ENCODE results near the gene VPS37D.
"Not testable (repeated sequence)": the region's sequence is repeated elsewhere in the genome, so short reads cannot be mapped to it uniquely, and the experiment has no call there.

The VPS37D gene

GRCh38 chr7:73713319-73713718, 45.7 kb downstream of the VPS37D start:
- H2AK5ac ChIP-seq (ENCODE audit: low read length, severe bottlenecking); H2BK120ac ChIP-seq (ENCODE audit: low read depth, low read length); H4K8ac ChIP-seq (ENCODE audit: low read length); H3K4me2 ChIP-seq (ENCODE audit: low read length, poor library complexity, severe bottlenecking); H3K23ac ChIP-seq (ENCODE audit: low read length in 2 of 2); H2BK15ac ChIP-seq (ENCODE audit: low read depth, poor library complexity, severe bottlenecking); H3K79me1 ChIP-seq (replicated peaks; ENCODE audit: low read length, poor library complexity, severe bottlenecking); H3K9me3 ChIP-seq (ENCODE audit: control insufficient read depth, low read length); H4K91ac ChIP-seq (ENCODE audit: low read length); H3K9ac ChIP-seq (ENCODE audit: low read length); DNase-seq; H3K4ac ChIP-seq (ENCODE audit: low read depth in 1 of 2, low read length in 2 of 2); H3K27me3 ChIP-seq (ENCODE audit: control insufficient read depth in 1 of 2, insufficient read depth in 1 of 2, low read length in 2 of 2); H3K18ac ChIP-seq (ENCODE audit: low read depth in 1 of 2, low read length in 2 of 2); H2BK5ac ChIP-seq (ENCODE audit: low read depth, low read length, poor library complexity, severe bottlenecking); H3K4me3 ChIP-seq (ENCODE audit: insufficient read depth in 1 of 2, low read depth in 1 of 2, low read length in 2 of 2); H3K14ac ChIP-seq (ENCODE audit: low read length in 2 of 2); H3K27ac ChIP-seq (ENCODE audit: low read length, poor library complexity, severe bottlenecking); H2BK12ac ChIP-seq (ENCODE audit: low read length in 2 of 2); H2AFZ ChIP-seq (ENCODE audit: low read depth, low read length): not testable (repeated sequence)
- peaks cover 68% of the 10 kb centered on the region for H3K4me1 ChIP-seq (ENCODE audit: control insufficient read depth, insufficient read depth, low read depth, low read length)
- H3K36me3 ChIP-seq (ENCODE audit: control insufficient read depth in 1 of 2, insufficient read depth in 2 of 2, low read depth in 1 of 2, low read length in 2 of 2): peaks cover 41 to 58% of the 10 kb centered on the region in 2 experiments
- 95% methylated on average over 6 of the region's 6 CpGs for WGBS

DNA sequence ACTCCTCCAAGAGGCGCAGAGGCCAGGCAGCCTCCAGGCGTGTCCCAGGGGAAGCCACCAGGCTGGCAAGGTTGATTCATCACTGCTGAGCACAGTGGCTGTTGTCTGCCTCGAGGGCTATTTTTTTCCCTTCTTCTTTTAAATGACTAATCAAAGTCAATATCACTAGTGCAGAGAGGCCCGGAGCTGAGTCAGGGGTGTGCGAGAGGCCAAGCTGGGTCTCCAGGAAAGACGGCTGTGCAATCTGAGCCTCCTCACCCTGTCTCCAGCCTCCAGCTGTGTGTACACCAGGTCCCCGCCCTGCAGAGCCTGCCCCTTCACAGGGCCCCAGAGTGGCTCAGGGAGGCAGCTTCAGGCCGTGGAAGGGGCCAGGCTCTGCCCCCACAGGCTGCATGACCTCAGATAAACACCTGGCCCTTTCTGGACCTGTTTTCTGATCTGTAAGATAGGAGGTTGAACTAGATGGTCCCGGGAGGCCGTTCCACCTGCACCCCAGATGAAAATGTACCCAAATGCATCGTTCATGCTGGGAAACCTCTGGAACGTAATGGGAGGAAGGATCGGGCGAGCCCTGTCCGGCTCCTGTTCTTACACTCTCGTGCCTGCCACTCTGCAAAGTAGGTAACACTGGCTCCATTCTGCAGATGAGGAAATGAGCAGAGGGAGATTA, 48.2 kb downstream of the VPS37D start:
- no peaks in the 10 kb centered on the region for H3K9me3 ChIP-seq (ENCODE audit: control insufficient read depth, low read length)
- WGBS: 28% methylated on average over 15 of the region's 16 CpGs
- H4K8ac ChIP-seq (ENCODE audit: low read length): peak overlapping the region; percentile 67

DNA sequence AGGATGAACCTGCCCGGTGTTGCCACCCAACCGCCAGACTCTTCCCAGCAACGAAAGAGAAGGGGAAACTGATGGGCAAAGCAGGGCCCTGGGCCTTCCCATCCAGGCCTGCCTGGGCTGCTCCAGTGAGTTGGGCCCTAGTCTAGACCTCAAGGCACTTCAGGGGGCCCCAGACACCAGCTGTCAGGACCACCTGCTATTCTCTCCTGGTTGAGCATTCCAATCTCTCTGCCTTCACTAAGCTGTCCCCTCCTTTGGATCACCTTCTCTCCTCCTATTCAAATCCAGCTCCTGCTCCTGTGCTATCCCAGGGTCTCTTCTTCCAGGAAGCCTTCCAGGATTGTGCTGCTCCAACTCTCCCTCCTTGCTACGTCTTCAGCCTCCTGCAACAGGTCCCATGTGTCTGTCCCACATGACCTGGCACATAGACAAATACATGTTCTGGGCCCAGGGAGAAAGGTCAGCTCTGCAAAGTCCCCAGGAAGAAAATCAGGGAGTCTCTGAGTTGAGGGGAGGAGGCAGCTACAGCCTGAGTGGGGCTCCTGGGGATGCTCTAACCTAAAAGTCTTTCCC, 48.8 kb downstream of the VPS37D start:
- H3K4me3 ChIP-seq (ENCODE audit: insufficient read depth in 1 of 2, low read depth in 1 of 2, low read length in 2 of 2): peak overlapping the region in 1 of 2 experiments; percentile 55
- peak overlapping the region in 1 of 2 experiments; percentile 85 for H2BK12ac ChIP-seq (ENCODE audit: low read length in 2 of 2)
- H3K79me1 ChIP-seq (replicated peaks; ENCODE audit: low read length, poor library complexity, severe bottlenecking): no peaks in the 10 kb centered on the region
- H3K4ac ChIP-seq (ENCODE audit: low read depth in 1 of 2, low read length in 2 of 2): peak overlapping the region in 1 of 2 experiments; percentile 60
- no peaks in the 10 kb centered on the region for H3K27me3 ChIP-seq (ENCODE audit: control insufficient read depth in 1 of 2, insufficient read depth in 1 of 2, low read length in 2 of 2)
- H3K36me3 ChIP-seq (ENCODE audit: control insufficient read depth in 1 of 2, insufficient read depth in 2 of 2, low read depth in 1 of 2, low read length in 2 of 2): peaks cover 27 to 29% of the 10 kb centered on the region in 2 experiments
- H2BK120ac ChIP-seq (ENCODE audit: low read depth, low read length): no peak overlapping the region
- H2BK5ac ChIP-seq (ENCODE audit: low read depth, low read length, poor library complexity, severe bottlenecking): peak overlapping the region; percentile 19
- H2BK15ac ChIP-seq (ENCODE audit: low read depth, poor library complexity, severe bottlenecking): peak overlapping the region; percentile 2
- H4K91ac ChIP-seq (ENCODE audit: low read length): peak overlapping the region; percentile 36
- 85% methylated on average over 4 of the region's 4 CpGs for WGBS
- H3K18ac ChIP-seq (ENCODE audit: low read depth in 1 of 2, low read length in 2 of 2): peak overlapping the region in 1 of 2 experiments; percentile 40
- no peak overlapping the region for H4K8ac ChIP-seq (ENCODE audit: low read length)
- H3K9me3 ChIP-seq (ENCODE audit: control insufficient read depth, low read length): no peaks in the 10 kb centered on the region
- peak overlapping the region in 1 of 2 experiments; percentile 62 for H3K14ac ChIP-seq (ENCODE audit: low read length in 2 of 2)
- no peak overlapping the region for H3K23ac ChIP-seq (ENCODE audit: low read length in 2 of 2)
- no peak overlapping the region for H2AFZ ChIP-seq (ENCODE audit: low read depth, low read length)
- peak overlapping the region; percentile 35 for H3K4me2 ChIP-seq (ENCODE audit: low read length, poor library complexity, severe bottlenecking)
- H3K4me1 ChIP-seq (ENCODE audit: control insufficient read depth, insufficient read depth, low read depth, low read length): peaks cover 57% of the 10 kb centered on the region
- H3K9ac ChIP-seq (ENCODE audit: low read length): peak overlapping the region; percentile 64
- peak overlapping the region; percentile 80 for H2AK5ac ChIP-seq (ENCODE audit: low read length, severe bottlenecking)
- peak; percentile 14 for DNase-seq
- H3K27ac ChIP-seq (ENCODE audit: low read length, poor library complexity, severe bottlenecking): peak overlapping the region; percentile 95

More for the DNA sequence above, 48.2 kb downstream of the VPS37D start:
- peak overlapping the region in 1 of 2 experiments; percentile 60 for H3K4ac ChIP-seq (ENCODE audit: low read depth in 1 of 2, low read length in 2 of 2)
- H2BK120ac ChIP-seq (ENCODE audit: low read depth, low read length): no peak overlapping the region
- no peak overlapping the region for H3K23ac ChIP-seq (ENCODE audit: low read length in 2 of 2)
- peak overlapping the region in 1 of 2 experiments; percentile 55 for H3K4me3 ChIP-seq (ENCODE audit: insufficient read depth in 1 of 2, low read depth in 1 of 2, low read length in 2 of 2)
- no peaks in the 10 kb centered on the region for H3K79me1 ChIP-seq (replicated peaks; ENCODE audit: low read length, poor library complexity, severe bottlenecking)
- peak overlapping the region; percentile 64 for H3K9ac ChIP-seq (ENCODE audit: low read length)
- peak overlapping the region; percentile 56 for H2AK5ac ChIP-seq (ENCODE audit: low read length, severe bottlenecking)
- peak overlapping the region in 1 of 2 experiments; percentile 77 for H3K18ac ChIP-seq (ENCODE audit: low read depth in 1 of 2, low read length in 2 of 2)
- peak overlapping the region; percentile 35 for H2BK5ac ChIP-seq (ENCODE audit: low read depth, low read length, poor library complexity, severe bottlenecking)
- peak; percentile 97 for DNase-seq
- no peak overlapping the region for H2AFZ ChIP-seq (ENCODE audit: low read depth, low read length)
- peak overlapping the region in 1 of 2 experiments; percentile 85 for H2BK12ac ChIP-seq (ENCODE audit: low read length in 2 of 2)
- peak overlapping the region; percentile 95 for H3K27ac ChIP-seq (ENCODE audit: low read length, poor library complexity, severe bottlenecking)
- H3K36me3 ChIP-seq (ENCODE audit: control insufficient read depth in 1 of 2, insufficient read depth in 2 of 2, low read depth in 1 of 2, low read length in 2 of 2): peaks cover 28 to 35% of the 10 kb centered on the region in 2 experiments
- peak overlapping the region; percentile 35 for H3K4me2 ChIP-seq (ENCODE audit: low read length, poor library complexity, severe bottlenecking)
- no peaks in the 10 kb centered on the region for H3K27me3 ChIP-seq (ENCODE audit: control insufficient read depth in 1 of 2, insufficient read depth in 1 of 2, low read length in 2 of 2)
- peak overlapping the region; percentile 74 for H4K91ac ChIP-seq (ENCODE audit: low read length)
- peaks cover 59% of the 10 kb centered on the region for H3K4me1 ChIP-seq (ENCODE audit: control insufficient read depth, insufficient read depth, low read depth, low read length)
- peak overlapping the region in 1 of 2 experiments; percentile 39 for H3K14ac ChIP-seq (ENCODE audit: low read length in 2 of 2)
- H2BK15ac ChIP-seq (ENCODE audit: low read depth, poor library complexity, severe bottlenecking): no peak overlapping the region
